BLaER1 treated with 17β-estradiol and CSF1 and Interleukin-3, amounts not matched to agents 10 nM and 100 nM (cell line): ENCODE measurements around the gene EFCAB9.

Experiments
- H3K27ac ChIP-seq, 11 experiments: shearing (Covaris generic); formaldehyde crosslinking; 2 replicates each; pipeline ENCODE4 v1.8.1; 2022
- H3K27me3 ChIP-seq, 11 experiments: shearing (Covaris generic); formaldehyde crosslinking; 2 replicates each; pipeline ENCODE4 v1.8.1; 2022
- H3K36me3 ChIP-seq, 11 experiments: shearing (Covaris generic); formaldehyde crosslinking; 2 replicates each; pipeline ENCODE4 v1.8.1; 2022
- H3K4me1 ChIP-seq, 10 experiments: shearing (Covaris generic); formaldehyde crosslinking; 2 replicates each; pipeline ENCODE4 v1.8.1; 2022
- H3K4me2 ChIP-seq, 11 experiments: shearing (Covaris generic); formaldehyde crosslinking; 2 replicates each; pipeline ENCODE4 v1.8.1; 2022
- H3K4me3 ChIP-seq, 10 experiments: shearing (Covaris generic); formaldehyde crosslinking; 2 replicates each; pipeline ENCODE4 v1.8.1; 2022
- H3K9ac ChIP-seq, 11 experiments: shearing (Covaris generic); formaldehyde crosslinking; 2 replicates each; pipeline ENCODE4 v1.8.1; 2022
- H3K9me3 ChIP-seq, 11 experiments: shearing (Covaris generic); formaldehyde crosslinking; replicated peaks in 1 of 11; 2 replicates each; pipeline ENCODE4 v1.8.1; 2022
- H4K20me1 ChIP-seq, 11 experiments: shearing (Covaris generic); formaldehyde crosslinking; 2 replicates each; pipeline ENCODE4 v1.8.1; 2022
- Cebpa-rat ChIP-seq, 11 experiments: shearing (Covaris generic); IDR thresholded peaks; 2 replicates each; pipeline ENCODE4 v1.8.1; 2022

Gene EFCAB9

GRCh38 chr5:172168311-172168710 is 25.7 kb upstream of the EFCAB9 start:
- no peaks in the 10 kb centered on the region for H3K27me3 ChIP-seq
- H4K20me1 ChIP-seq, result peaks cover 30 to 100% (median 96%) of the 10 kb centered on the region in 11 experiments
- H3K27ac ChIP-seq, result peak overlapping the region; percentile 30 to 96 (median 51); a peak in 19 of 22 replicates
- no peak overlapping the region; a peak in 1 of 20 replicates for H3K4me3 ChIP-seq
- no peaks in the 10 kb centered on the region for H3K9me3 ChIP-seq
- TF ChIP-seq Cebpa-rat (IDR thresholded peaks at IDR 0.05), result no peak
- H3K4me1 ChIP-seq, result peaks cover 92 to 100% (median 98%) of the 10 kb centered on the region in 10 experiments
- H3K9ac ChIP-seq, result peak overlapping the region in 8 of 11 experiments; percentile 19 to 65 (median 34); a peak in 14 of 22 replicates
- H3K4me2 ChIP-seq, result peak overlapping the region; percentile 94 to 99 (median 97)
- H3K36me3 ChIP-seq, result peaks cover 22 to 95% (median 45%) of the 10 kb centered on the region in 11 experiments; a peak in 20 of 22 replicates

- peaks cover 97 to 100% (median 100%) of the 10 kb centered on the region in 10 experiments for H3K4me1 ChIP-seq
- peaks cover 18 to 93% (median 51%) of the 10 kb centered on the region in 11 experiments; a peak in 20 of 22 replicates for H3K36me3 ChIP-seq
- peak overlapping the region in 4 of 11 experiments; percentile 19 to 65 (median 55); a peak in 6 of 22 replicates for H3K9ac ChIP-seq
- no peaks in the 10 kb centered on the region for H3K9me3 ChIP-seq
- no peak for TF ChIP-seq Cebpa-rat (IDR thresholded peaks at IDR 0.05)
- H3K27ac ChIP-seq, result peak overlapping the region in 9 of 11 experiments; percentile 47 to 96 (median 61); a peak in 12 of 22 replicates
- H3K27me3 ChIP-seq, result no peaks in the 10 kb centered on the region
- H3K4me3 ChIP-seq, result no peak overlapping the region; a peak in 1 of 20 replicates
- H3K4me2 ChIP-seq, result peak overlapping the region; percentile 94 to 99 (median 97)
- peaks cover 24 to 100% (median 95%) of the 10 kb centered on the region in 11 experiments for H4K20me1 ChIP-seq
Measured at GRCh38 chr5:172169216-172169615, 24.8 kb upstream of the EFCAB9 start.

- no peaks in the 10 kb centered on the region for H3K27me3 ChIP-seq
- TF ChIP-seq Cebpa-rat (IDR thresholded peaks at IDR 0.05), result no peak
- H3K9ac ChIP-seq, result peak overlapping the region in 10 of 11 experiments; percentile 17 to 69 (median 36); a peak in 12 of 22 replicates
- peak overlapping the region; percentile 94 to 99 (median 97) for H3K4me2 ChIP-seq
- peaks cover 97 to 100% (median 99%) of the 10 kb centered on the region in 10 experiments for H3K4me1 ChIP-seq
- no peaks in the 10 kb centered on the region for H3K9me3 ChIP-seq
- peak overlapping the region in 10 of 11 experiments; percentile 46 to 96 (median 60); a peak in 19 of 22 replicates for H3K27ac ChIP-seq
- peaks cover 17 to 100% (median 86%) of the 10 kb centered on the region in 11 experiments for H4K20me1 ChIP-seq
- H3K4me3 ChIP-seq, result peak overlapping the region in 2 of 10 experiments; percentile 8 to 22; a peak in 4 of 20 replicates
- peaks cover 13 to 82% (median 51%) of the 10 kb centered on the region in 11 experiments; a peak in 19 of 22 replicates for H3K36me3 ChIP-seq
Measured at GRCh38 chr5:172170251-172170701, 23.7 kb upstream of the EFCAB9 start.

GRCh38 chr5:172171118-172171517 is 22.9 kb upstream of the EFCAB9 start:
- Histone ChIP-seq H3K27ac (peak overlapping the region in 10 of 11 experiments; percentile 46 to 96 (median 60); a peak in 17 of 22 replicates), H3K27me3 (no peaks in the 10 kb centered on the region), H3K4me3 (peak overlapping the region in 2 of 10 experiments; percentile 8 to 22; a peak in 3 of 20 replicates), H3K9ac (peak overlapping the region in 10 of 11 experiments; percentile 5 to 69 (median 36); a peak in 9 of 22 replicates), H4K20me1 (peaks cover 13 to 92% (median 78%) of the 10 kb centered on the region in 11 experiments; a peak in 21 of 22 replicates), H3K4me1 (peaks cover 95 to 99% (median 97%) of the 10 kb centered on the region in 10 experiments), H3K4me2 (peak overlapping the region; percentile 94 to 99 (median 97)), H3K9me3 (no peaks in the 10 kb centered on the region), H3K36me3 (peaks cover 13 to 74% (median 48%) of the 10 kb centered on the region in 11 experiments; a peak in 19 of 22 replicates)
- TF ChIP-seq Cebpa-rat (IDR thresholded peaks at IDR 0.05), result no peak

DNA sequence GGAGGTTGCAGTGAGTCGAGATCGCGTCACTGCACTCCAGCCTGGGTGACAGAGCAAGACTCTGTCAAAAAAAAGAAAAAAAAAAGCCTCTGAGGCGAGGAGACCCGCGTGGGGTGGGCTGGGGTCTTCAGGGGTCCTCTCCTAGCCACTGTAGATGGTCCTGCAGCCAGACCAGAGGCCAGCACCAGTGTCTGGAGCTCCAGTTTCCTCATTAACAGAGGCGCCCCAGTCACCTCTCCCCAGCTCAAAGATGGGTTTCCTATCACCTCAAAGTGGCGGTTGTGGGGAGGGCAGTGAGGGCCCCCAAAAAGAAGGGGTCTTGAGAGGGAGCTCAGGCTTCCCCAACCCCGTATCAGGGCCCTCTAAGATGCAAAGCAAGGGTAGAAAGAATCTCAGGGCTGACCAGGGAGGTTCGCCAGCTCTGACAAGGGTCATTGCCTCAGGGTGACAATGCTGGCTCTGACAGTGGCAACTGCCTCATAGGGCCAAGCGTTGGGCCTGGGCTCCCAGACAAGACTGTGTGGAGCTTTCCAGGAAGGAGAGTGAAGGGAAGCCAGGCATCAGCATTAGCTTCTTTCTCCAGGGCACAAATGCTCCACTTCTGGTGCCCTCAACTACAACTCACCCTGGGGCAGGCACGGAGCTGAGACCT is 20.9 kb upstream of the EFCAB9 start:
- H3K9me3 ChIP-seq, result no peaks in the 10 kb centered on the region
- peaks cover 10 to 88% (median 59%) of the 10 kb centered on the region in 11 experiments; a peak in 21 of 22 replicates for H4K20me1 ChIP-seq
- H3K27ac ChIP-seq, result peak overlapping the region; percentile 33 to 96 (median 90); a peak in 21 of 22 replicates
- H3K9ac ChIP-seq, result peak overlapping the region; percentile 43 to 85 (median 77); a peak in 21 of 22 replicates
- peak overlapping the region in 4 of 10 experiments; percentile 50 to 68 (median 58); a peak in 6 of 20 replicates for H3K4me3 ChIP-seq
- H3K36me3 ChIP-seq, result peaks cover 8 to 72% (median 36%) of the 10 kb centered on the region in 11 experiments; a peak in 17 of 22 replicates
- no peaks in the 10 kb centered on the region for H3K27me3 ChIP-seq
- peak overlapping the region; percentile 94 to 99 (median 97) for H3K4me2 ChIP-seq
- TF ChIP-seq Cebpa-rat (IDR thresholded peaks at IDR 0.05), result no peak
- peaks cover 97 to 99% (median 98%) of the 10 kb centered on the region in 10 experiments for H3K4me1 ChIP-seq

DNA sequence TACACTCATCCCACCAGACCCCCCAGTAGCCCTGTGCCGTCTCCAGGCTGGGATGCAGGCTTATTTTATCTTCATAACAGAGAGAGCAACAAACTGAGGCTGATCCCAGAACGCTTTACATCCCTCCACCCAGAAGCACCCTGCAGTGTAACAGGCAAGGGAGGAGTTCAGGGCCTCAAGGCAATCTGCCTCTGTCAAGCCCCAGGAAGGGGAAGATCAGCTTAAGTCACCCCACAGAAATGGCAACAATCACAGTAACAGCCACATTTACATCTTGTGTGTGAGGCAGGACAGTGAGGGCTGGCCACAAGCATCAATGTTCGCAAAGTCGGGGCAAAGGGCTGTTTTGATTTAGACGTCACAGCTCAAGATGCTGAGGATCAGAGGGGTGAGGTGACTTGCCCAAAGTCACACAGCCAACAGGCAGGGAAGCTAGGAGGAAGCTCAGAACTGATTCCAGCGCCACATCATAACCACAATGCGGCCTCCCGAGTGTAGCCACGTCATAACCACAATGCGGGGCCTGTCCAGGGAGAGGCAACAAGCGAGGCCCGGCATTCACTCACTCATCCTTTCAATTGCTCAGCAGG is 20.3 kb upstream of the EFCAB9 start:
- peak overlapping the region; percentile 73 to 85 (median 78) for H3K9ac ChIP-seq

DNA sequence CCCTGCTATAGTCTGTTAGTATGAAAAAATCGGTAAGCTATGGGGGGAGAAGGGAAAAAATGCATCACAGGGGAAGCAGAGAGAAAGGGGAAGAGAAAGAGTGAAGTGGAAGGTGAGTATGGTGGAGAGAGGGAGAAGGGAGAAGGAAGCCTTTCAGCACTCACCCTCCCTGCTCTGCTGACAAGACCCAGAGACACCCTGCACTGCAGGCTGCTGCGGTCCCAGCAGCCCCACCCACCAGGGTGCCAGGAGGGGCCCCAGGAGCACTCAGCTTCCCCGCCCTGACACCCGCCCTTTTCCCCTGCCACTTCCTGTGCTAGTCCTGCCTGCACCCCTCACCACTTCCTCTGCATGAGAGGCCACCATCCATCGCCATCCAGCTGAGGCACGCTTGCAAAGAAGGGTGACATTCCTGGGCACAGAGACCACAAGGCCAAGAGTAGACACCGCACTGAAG is 18.7 kb upstream of the EFCAB9 start:
- Histone ChIP-seq H3K9ac (peak overlapping the region; percentile 73 to 85 (median 79)), H3K27ac (peak overlapping the region; percentile 68 to 96 (median 90))

More for the DNA sequence above, 20.3 kb upstream of the EFCAB9 start:
- Histone ChIP-seq H3K4me1 (peaks cover 97 to 99% (median 98%) of the 10 kb centered on the region in 10 experiments), H3K9me3 (no peaks in the 10 kb centered on the region), H4K20me1 (peaks cover 8 to 88% (median 53%) of the 10 kb centered on the region in 11 experiments; a peak in 20 of 22 replicates), H3K36me3 (peaks cover 4 to 67% (median 30%) of the 10 kb centered on the region in 11 experiments; a peak in 17 of 22 replicates), H3K27ac (peak overlapping the region; percentile 68 to 96 (median 90)), H3K27me3 (no peaks in the 10 kb centered on the region), H3K4me2 (peak overlapping the region; percentile 94 to 99 (median 97)), H3K4me3 (peak overlapping the region; percentile 48 to 68 (median 56); a peak in 17 of 20 replicates)
- no peak for TF ChIP-seq Cebpa-rat (IDR thresholded peaks at IDR 0.05)

GRCh38 chr5:172177176-172177575 is 16.8 kb upstream of the EFCAB9 start:
- peaks cover 96 to 99% (median 98%) of the 10 kb centered on the region in 10 experiments for H3K4me1 ChIP-seq
- H3K36me3 ChIP-seq, result peaks cover 3 to 47% (median 23%) of the 10 kb centered on the region in 11 experiments; a peak in 17 of 22 replicates
- no peaks in the 10 kb centered on the region for H3K27me3 ChIP-seq
- H3K4me3 ChIP-seq, result peak overlapping the region in 3 of 10 experiments; percentile 10 to 49 (median 10); a peak in 1 of 20 replicates
- H3K9me3 ChIP-seq, result no peaks in the 10 kb centered on the region
- no peak for TF ChIP-seq Cebpa-rat (IDR thresholded peaks at IDR 0.05)
- H3K4me2 ChIP-seq, result peak overlapping the region; percentile 94 to 99 (median 97)
- H3K27ac ChIP-seq, result peak overlapping the region in 10 of 11 experiments; percentile 70 to 96 (median 91); a peak in 20 of 22 replicates
- H3K9ac ChIP-seq, result peak overlapping the region in 9 of 11 experiments; percentile 28 to 85 (median 80); a peak in 11 of 22 replicates
- H4K20me1 ChIP-seq, result peaks cover 8 to 77% (median 25%) of the 10 kb centered on the region in 11 experiments; a peak in 19 of 22 replicates

More for the DNA sequence above, 18.7 kb upstream of the EFCAB9 start:
- H3K27me3 ChIP-seq, result no peaks in the 10 kb centered on the region
- no peak for TF ChIP-seq Cebpa-rat (IDR thresholded peaks at IDR 0.05)
- peaks cover 97 to 99% (median 98%) of the 10 kb centered on the region in 10 experiments for H3K4me1 ChIP-seq
- peaks cover 8 to 83% (median 41%) of the 10 kb centered on the region in 11 experiments; a peak in 20 of 22 replicates for H4K20me1 ChIP-seq
- peak overlapping the region; percentile 94 to 99 (median 97) for H3K4me2 ChIP-seq
- no peaks in the 10 kb centered on the region for H3K9me3 ChIP-seq
- H3K4me3 ChIP-seq, result peak overlapping the region; percentile 48 to 68 (median 56)
- H3K36me3 ChIP-seq, result peaks cover 4 to 52% (median 25%) of the 10 kb centered on the region in 11 experiments; a peak in 16 of 22 replicates
